ENCODE data around the gene S100PBP. TPM values are rescaled to one million over a fixed set of nuclear protein-coding genes. Genes with fewer than 3 reads are reported as not detected.

Gene S100PBP
- total and polyA plus RNA-seq, 2 donors (not counting 1 experiment from before 2014, with no cell fraction given) = 36.3 to 41.8 TPM

DNA sequence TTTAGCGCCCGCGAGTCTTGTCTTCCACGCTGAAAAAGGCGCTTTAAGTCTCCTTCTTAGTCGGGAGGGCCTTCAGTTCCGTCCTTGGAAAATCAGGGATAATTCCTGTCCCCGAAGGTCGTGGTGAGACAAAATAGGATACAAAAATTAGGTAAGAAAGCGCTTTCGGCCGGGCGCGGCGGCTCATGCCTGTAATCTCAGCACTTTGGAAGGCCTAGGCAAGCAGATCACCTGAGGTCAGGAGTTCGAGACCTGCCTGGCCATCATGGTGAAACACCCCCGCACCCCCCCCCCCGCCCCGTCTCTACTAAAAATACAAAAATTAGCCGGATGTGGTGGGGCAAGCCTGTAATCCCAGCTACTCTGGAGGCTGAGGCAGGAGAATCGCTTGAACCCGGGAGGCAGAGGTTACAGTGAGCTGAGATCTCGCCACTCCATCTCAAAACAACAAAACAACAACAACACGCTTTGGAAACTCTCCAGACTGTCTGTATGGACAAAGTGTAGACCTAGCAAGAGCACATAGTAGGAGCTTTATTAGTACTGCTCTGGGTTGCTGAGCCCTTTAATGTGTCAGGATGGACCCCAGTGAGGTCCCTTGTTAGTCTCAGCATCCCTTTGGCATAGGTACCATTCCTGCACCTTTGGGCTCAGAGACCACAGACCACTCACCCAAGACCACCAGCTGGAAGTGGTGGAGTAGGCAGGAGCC is 84.5 kb downstream of the S100PBP start:
- Histone ChIP-seq H2AFZ (ENCODE audit: low read length) (peak overlapping the region; percentile 89), H3K4me1 (ENCODE audit: control insufficient read depth, extremely low read depth, insufficient read depth, low read length) (no peaks in the 10 kb centered on the region), H3K36me3 (ENCODE audit: control insufficient read depth, insufficient read depth, low read length) (no peaks in the 10 kb centered on the region), H3K4me3 (replicated peaks in 1 of 4; ENCODE audit: control extremely low read depth in 1 of 4, insufficient read depth in 1 of 4, low read depth in 3 of 4, low read length in 4 of 4) (peak overlapping the region; percentile 54 to 68 (median 62)), H4K20me1 (ENCODE audit: control insufficient read depth, extremely low read depth, insufficient read depth, low read length) (no peaks in the 10 kb centered on the region), H3K9ac (ENCODE audit: insufficient read depth, low read length) (peak overlapping the region; percentile 37), H3K4me2 (ENCODE audit: extremely low read depth, insufficient read depth, low read length) (peak overlapping the region; percentile 82), H3K9me3 (ENCODE audit: control insufficient read depth, insufficient read depth, low read depth, low read length) (no peaks in the 10 kb centered on the region), H3K27me3 (ENCODE audit: control insufficient read depth, insufficient read depth, low read length) (no peaks in the 10 kb centered on the region), H3K27ac (ENCODE audit: insufficient read depth, low read length) (no peak overlapping the region), H3K79me2 (ENCODE audit: control insufficient read depth, insufficient read depth, low read length) (no peaks in the 10 kb centered on the region)
- no peak for TF ChIP-seq EZH2 (IDR thresholded peaks at IDR 0.05; ENCODE audit: low read length, missing control alignments)
- TF ChIP-seq, protein P1, sequence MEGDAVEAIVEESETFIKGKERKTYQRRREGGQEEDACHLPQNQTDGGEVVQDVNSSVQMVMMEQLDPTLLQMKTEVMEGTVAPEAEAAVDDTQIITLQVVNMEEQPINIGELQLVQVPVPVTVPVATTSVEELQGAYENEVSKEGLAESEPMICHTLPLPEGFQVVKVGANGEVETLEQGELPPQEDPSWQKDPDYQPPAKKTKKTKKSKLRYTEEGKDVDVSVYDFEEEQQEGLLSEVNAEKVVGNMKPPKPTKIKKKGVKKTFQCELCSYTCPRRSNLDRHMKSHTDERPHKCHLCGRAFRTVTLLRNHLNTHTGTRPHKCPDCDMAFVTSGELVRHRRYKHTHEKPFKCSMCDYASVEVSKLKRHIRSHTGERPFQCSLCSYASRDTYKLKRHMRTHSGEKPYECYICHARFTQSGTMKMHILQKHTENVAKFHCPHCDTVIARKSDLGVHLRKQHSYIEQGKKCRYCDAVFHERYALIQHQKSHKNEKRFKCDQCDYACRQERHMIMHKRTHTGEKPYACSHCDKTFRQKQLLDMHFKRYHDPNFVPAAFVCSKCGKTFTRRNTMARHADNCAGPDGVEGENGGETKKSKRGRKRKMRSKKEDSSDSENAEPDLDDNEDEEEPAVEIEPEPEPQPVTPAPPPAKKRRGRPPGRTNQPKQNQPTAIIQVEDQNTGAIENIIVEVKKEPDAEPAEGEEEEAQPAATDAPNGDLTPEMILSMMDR (conservative IDR thresholded peaks at IDR 0.05 in 1 of 2, IDR thresholded peaks at IDR 0.05 in 1 of 2; ENCODE audit: low read depth in 1 of 2, low read length in 2 of 2) = no peak
- DNase-seq (ENCODE audit: low read depth in 2 of 2) = no peak

DNA sequence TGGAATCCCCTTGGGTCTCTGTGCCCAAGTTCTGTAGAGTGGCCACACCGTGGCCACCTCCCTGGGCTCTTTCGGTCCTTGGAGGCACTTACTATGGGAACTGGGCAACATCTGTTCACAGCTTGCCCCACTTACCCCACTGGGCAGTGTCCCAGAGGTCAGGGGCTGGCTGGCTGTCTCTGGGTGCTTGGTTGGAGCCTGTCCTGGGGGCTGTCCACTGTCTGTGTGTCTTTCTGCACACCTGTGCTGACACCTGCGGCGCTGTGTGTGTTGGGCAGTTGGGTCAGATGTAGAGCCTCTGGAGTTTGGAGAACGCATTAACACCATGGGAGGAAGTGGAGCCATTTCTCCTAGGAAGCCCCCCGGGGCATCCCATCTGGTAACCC is 85.1 kb downstream of the S100PBP start:
- DNase-seq (ENCODE audit: low read depth in 2 of 2) = no peak
- Histone ChIP-seq H3K36me3 (ENCODE audit: control insufficient read depth, insufficient read depth, low read length) (no peaks in the 10 kb centered on the region), H3K4me1 (ENCODE audit: control insufficient read depth, extremely low read depth, insufficient read depth, low read length) (no peaks in the 10 kb centered on the region), H4K20me1 (ENCODE audit: control insufficient read depth, extremely low read depth, insufficient read depth, low read length) (no peaks in the 10 kb centered on the region), H3K4me2 (ENCODE audit: extremely low read depth, insufficient read depth, low read length) (no peak overlapping the region), H2AFZ (ENCODE audit: low read length) (no peak overlapping the region), H3K27ac (ENCODE audit: insufficient read depth, low read length) (no peak overlapping the region), H3K79me2 (ENCODE audit: control insufficient read depth, insufficient read depth, low read length) (no peaks in the 10 kb centered on the region), H3K9ac (ENCODE audit: insufficient read depth, low read length) (no peak overlapping the region), H3K9me3 (ENCODE audit: control insufficient read depth, insufficient read depth, low read depth, low read length) (no peaks in the 10 kb centered on the region), H3K4me3 (replicated peaks in 1 of 4; ENCODE audit: control extremely low read depth in 1 of 4, insufficient read depth in 1 of 4, low read depth in 3 of 4, low read length in 4 of 4) (no peak overlapping the region), H3K27me3 (ENCODE audit: control insufficient read depth, insufficient read depth, low read length) (no peaks in the 10 kb centered on the region)
- TF ChIP-seq EZH2 (IDR thresholded peaks at IDR 0.05; ENCODE audit: low read length, missing control alignments) = no peak

DNA sequence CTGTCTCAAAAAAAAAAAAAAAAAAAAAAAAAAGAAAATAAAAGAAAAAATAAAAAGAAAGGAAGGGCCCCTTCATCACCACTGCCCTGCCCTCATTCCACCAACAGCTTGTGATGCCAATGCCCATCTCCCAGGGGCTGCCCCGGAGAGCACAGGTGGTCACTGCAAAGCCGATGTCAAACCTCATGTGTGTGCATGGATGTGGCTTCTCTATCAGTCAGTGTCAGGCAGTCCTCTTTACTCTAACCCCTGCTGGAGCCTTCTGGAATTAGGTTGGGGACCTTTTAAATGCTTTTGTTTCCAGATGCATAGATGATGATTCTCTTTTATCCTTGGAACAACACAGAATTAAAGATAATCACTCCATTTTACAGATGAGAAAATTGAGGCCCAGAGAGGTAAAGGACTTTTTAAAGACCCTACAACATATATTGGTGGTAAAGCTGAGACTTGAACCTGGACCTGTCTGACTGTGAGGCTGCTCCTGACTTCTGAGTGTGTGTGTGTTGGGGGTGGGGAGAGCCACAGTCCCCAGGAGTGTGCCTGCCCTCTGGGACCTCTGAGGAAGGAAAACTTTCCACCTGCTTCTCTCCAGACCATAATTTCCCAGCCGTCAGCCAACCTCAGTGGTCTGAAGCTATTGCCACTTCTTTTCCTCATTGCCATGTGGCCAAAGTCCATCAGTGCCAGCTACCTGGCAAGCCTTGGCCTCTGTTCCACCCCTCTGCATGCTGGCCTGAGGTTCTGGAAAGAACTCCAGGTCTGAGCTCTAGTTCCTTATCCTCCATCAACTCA is 86.7 kb downstream of the S100PBP start:
- H3K36me3 ChIP-seq (ENCODE audit: control insufficient read depth, insufficient read depth, low read length) = no peaks in the 10 kb centered on the region
- no peak overlapping the region for H3K4me2 ChIP-seq (ENCODE audit: extremely low read depth, insufficient read depth, low read length)
- no peak overlapping the region for H2AFZ ChIP-seq (ENCODE audit: low read length)
- no peaks in the 10 kb centered on the region for H4K20me1 ChIP-seq (ENCODE audit: control insufficient read depth, extremely low read depth, insufficient read depth, low read length)
- no peaks in the 10 kb centered on the region for H3K4me1 ChIP-seq (ENCODE audit: control insufficient read depth, extremely low read depth, insufficient read depth, low read length)
- no peak overlapping the region for H3K4me3 ChIP-seq (replicated peaks in 1 of 4; ENCODE audit: control extremely low read depth in 1 of 4, insufficient read depth in 1 of 4, low read depth in 3 of 4, low read length in 4 of 4)
- H3K79me2 ChIP-seq (ENCODE audit: control insufficient read depth, insufficient read depth, low read length) = no peaks in the 10 kb centered on the region
- H3K9ac ChIP-seq (ENCODE audit: insufficient read depth, low read length) = no peak overlapping the region
- DNase-seq (ENCODE audit: low read depth in 2 of 2) = no peak
- TF ChIP-seq, protein P1 (conservative IDR thresholded peaks at IDR 0.05 in 1 of 2, IDR thresholded peaks at IDR 0.05 in 1 of 2; ENCODE audit: low read depth in 1 of 2, low read length in 2 of 2) = no peak
- no peak for TF ChIP-seq EZH2 (IDR thresholded peaks at IDR 0.05; ENCODE audit: low read length, missing control alignments)
- H3K9me3 ChIP-seq (ENCODE audit: control insufficient read depth, insufficient read depth, low read depth, low read length) = no peaks in the 10 kb centered on the region
- no peak overlapping the region for H3K27ac ChIP-seq (ENCODE audit: insufficient read depth, low read length)
- no peaks in the 10 kb centered on the region for H3K27me3 ChIP-seq (ENCODE audit: control insufficient read depth, insufficient read depth, low read length)
